NCI-H2107 (cell line): Measurements from ENCODE around the gene REXO1.

Source experiments
- DNase-seq: peaks from one replicate; lab custom pipeline; 2025; lab: John Stamatoyannopoulos, UW

REXO1 gene

GRCh38 chr19:1847684-1848398 is 442 bp downstream of the REXO1 start:
- no peak for DNase-seq

GRCh38 chr19:1847348-1847683 is 967 bp downstream of the REXO1 start:
- no peak for DNase-seq

- no peak for DNase-seq
Observed at GRCh38 chr19:1846517-1847204, 1.6 kb downstream of the REXO1 start.

GRCh38 chr19:1845642-1846041 is 2.6 kb downstream of the REXO1 start:
- DNase-seq = no peak

- no peak for DNase-seq
Observed at GRCh38 chr19:1845125-1845515, 3.2 kb downstream of the REXO1 start.

GRCh38 chr19:1844513-1845124 is 3.7 kb downstream of the REXO1 start:
- no peak for DNase-seq

- no peak for DNase-seq
Observed at GRCh38 chr19:1843646-1844394, 4.5 kb downstream of the REXO1 start.

GRCh38 chr19:1843116-1843515 is 5.2 kb downstream of the REXO1 start:
- DNase-seq = no peak

- DNase-seq = no peak
Observed at GRCh38 chr19:1841209-1841924, 6.9 kb downstream of the REXO1 start.

GRCh38 chr19:1840541-1841115 is 7.7 kb downstream of the REXO1 start:
- no peak for DNase-seq

GRCh38 chr19:1839658-1840540 is 8.4 kb downstream of the REXO1 start:
- no peak for DNase-seq

GRCh38 chr19:1837625-1838105 is 10.6 kb downstream of the REXO1 start:
- no peak for DNase-seq

GRCh38 chr19:1837222-1837565 is 11.1 kb downstream of the REXO1 start:
- DNase-seq = no peak

GRCh38 chr19:1836458-1837221 is 11.6 kb downstream of the REXO1 start:
- DNase-seq = no peak

- DNase-seq = no peak
Observed at GRCh38 chr19:1833540-1833939, 14.7 kb downstream of the REXO1 start.

- no peak for DNase-seq
Observed at GRCh38 chr19:1832046-1832663, 16.1 kb downstream of the REXO1 start.

GRCh38 chr19:1830978-1831377 is 17.3 kb downstream of the REXO1 start:
- DNase-seq = no peak

GRCh38 chr19:1830568-1830967 is 17.7 kb downstream of the REXO1 start:
- DNase-seq = no peak

GRCh38 chr19:1829958-1830357 is 18.3 kb downstream of the REXO1 start:
- no peak for DNase-seq
